ENCODE results near the gene MRPL40.

MRPL40 gene
- 6.6 to 9.0 (median 8.7) reads per million in 3 donors for total RNA-seq

DNA sequence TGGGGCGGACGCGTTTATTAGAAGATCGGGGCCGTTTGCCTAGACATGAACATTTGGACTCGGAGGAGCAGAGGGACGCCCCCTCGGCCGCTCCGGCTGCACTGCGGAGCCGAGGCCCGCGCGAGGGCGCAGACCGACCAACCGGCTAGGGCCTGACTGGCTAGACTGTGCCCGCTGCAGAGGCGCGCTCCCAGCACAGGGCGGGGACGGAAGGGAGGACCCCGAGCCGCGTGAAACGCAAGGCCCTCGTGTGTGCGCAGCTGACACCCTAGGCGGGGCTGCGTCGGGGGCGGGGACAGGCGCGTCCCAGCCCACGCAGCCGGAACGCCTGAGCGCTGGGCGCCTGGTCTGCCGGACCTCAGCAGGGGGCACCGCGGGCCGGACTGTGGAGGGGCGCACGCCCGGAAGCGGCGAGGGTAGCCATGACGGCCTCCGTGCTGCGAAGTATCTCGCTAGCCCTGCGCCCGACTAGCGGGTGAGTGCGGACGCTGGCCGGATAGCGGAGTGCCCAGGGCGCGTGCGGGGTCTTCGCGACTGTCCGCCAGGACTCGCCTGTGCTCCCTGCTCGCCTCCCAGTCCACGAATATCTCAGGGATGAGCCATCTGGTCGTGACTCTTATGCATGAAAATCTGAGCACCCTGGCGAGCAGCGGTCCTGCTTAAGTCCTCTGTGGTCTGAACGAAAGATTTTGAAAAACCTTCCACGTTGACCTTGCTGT, at the start of gene MRPL40:
TSS of gene MRPL40 (plus strand) at position 413 of the 719 bp plus-strand sequence. CDS start at position 423, 10 bp downstream.
- no peaks in the 10 kb centered on the region for H3K9me3 ChIP-seq (ENCODE audit: control insufficient read depth, low read length)
- H3K27ac ChIP-seq (ENCODE audit: insufficient read depth, low read length, poor library complexity, severe bottlenecking), result peak within 1 kb of the TSS; percentile 81
- no peaks in the 10 kb centered on the region for H3K27me3 ChIP-seq (replicated peaks; ENCODE audit: control insufficient read depth, insufficient read depth, low read length, poor library complexity, severe bottlenecking)
- peaks cover 9% of the 10 kb centered on the region for H3K36me3 ChIP-seq (ENCODE audit: control insufficient read depth, insufficient read depth, low read length)
- peaks cover 26% of the 10 kb centered on the region for H3K4me1 ChIP-seq (ENCODE audit: control insufficient read depth, insufficient read depth, low read length, poor library complexity, severe bottlenecking)
- peak; percentile 66 to 76 (median 67) for DNase-seq
- H3K4me3 ChIP-seq (ENCODE audit: insufficient read depth, low read depth, low read length, poor library complexity, severe bottlenecking), result peak within 1 kb of the TSS; percentile 98

DNA sequence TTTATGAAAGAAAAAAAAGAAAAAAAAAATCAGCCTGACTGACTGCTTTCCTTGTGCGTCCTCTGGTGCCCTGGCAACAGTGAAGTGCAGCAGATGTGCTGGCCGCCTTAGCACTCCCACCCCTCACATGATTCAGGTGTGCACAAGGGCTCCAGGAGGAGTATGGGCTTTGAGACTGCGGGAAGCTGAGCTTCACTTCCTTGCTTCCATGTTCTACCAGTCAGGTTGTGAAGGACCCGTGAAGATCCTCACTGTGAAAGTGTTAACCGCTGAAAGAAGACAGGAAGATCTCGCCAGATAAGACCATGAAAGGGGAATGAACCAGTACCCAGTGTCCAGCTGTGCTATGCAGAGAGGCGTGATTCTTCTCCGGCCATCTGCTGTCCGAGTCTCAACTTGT, 49.1 kb upstream of the MRPL40 start:
- H3K4me1 ChIP-seq (ENCODE audit: control insufficient read depth, insufficient read depth, low read length, poor library complexity, severe bottlenecking), result no peaks in the 10 kb centered on the region
- no peaks in the 10 kb centered on the region for H3K27me3 ChIP-seq (replicated peaks; ENCODE audit: control insufficient read depth, insufficient read depth, low read length, poor library complexity, severe bottlenecking)
- no peak for DNase-seq
- H3K9me3 ChIP-seq (ENCODE audit: control insufficient read depth, low read length), result no peaks in the 10 kb centered on the region
- peaks cover 64% of the 10 kb centered on the region for H3K36me3 ChIP-seq (ENCODE audit: control insufficient read depth, insufficient read depth, low read length)
- no peak overlapping the region for H3K27ac ChIP-seq (ENCODE audit: insufficient read depth, low read length, poor library complexity, severe bottlenecking)
- no peak overlapping the region for H3K4me3 ChIP-seq (ENCODE audit: insufficient read depth, low read depth, low read length, poor library complexity, severe bottlenecking)

DNA sequence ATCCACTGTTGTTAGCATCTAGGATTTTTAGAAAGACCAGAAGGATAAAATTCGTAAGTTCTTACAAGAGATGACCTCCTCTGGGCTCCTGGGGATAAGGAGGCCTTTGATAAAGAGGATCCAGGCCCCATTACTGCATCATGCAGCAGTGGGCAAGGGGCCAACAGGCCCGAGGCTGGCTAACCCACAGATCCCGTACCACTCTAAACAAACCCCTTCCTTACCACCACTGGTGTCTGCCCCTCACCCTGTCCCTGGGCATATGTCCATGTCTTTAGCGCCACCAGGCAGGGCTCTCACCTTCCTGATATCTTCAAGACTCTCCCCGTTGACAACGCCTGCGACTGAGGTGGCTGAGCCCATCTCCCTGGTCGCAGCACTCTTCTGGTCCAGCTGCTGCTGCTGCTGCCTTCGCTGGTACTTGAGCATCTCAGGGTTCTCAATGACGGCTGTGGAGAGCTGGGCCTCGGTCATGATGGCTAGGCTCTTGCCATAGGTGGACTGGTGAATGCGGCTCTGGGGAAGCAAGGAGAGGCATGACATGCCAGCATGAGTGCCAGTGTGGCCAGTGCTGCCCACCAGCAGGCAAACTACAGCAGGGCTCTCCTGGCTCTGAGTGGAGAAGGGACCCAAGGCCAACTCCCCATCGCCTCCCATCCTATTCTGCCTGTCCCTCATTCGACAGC, 47.0 kb upstream of the MRPL40 start:
- Histone ChIP-seq H3K4me1 (ENCODE audit: control insufficient read depth, insufficient read depth, low read length, poor library complexity, severe bottlenecking) (no peaks in the 10 kb centered on the region), H3K27ac (ENCODE audit: insufficient read depth, low read length, poor library complexity, severe bottlenecking) (no peak overlapping the region), H3K4me3 (ENCODE audit: insufficient read depth, low read depth, low read length, poor library complexity, severe bottlenecking) (no peak overlapping the region), H3K9me3 (ENCODE audit: control insufficient read depth, low read length) (no peaks in the 10 kb centered on the region), H3K36me3 (ENCODE audit: control insufficient read depth, insufficient read depth, low read length) (peaks cover 80% of the 10 kb centered on the region), H3K27me3 (replicated peaks; ENCODE audit: control insufficient read depth, insufficient read depth, low read length, poor library complexity, severe bottlenecking) (no peaks in the 10 kb centered on the region)
- DNase-seq, result no peak

DNA sequence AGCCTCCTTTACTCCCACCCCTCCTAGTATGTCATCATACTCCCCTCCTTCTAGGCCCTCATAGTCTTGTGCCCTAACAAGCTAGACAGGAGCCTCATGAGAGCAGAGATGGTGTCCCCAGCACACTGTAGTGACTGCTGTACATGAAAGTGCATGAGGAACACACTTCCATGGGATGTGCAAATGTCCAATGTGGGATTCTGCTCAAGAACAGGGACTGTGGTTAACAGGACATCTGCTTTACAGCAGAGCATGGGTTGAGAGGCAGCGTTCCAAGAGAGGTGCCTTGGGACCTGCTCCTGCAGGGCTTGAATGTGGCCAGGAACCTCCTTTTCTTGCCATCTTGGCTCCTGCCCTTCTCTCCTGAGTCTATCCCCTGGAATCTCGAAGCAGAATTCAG, 46.1 kb upstream of the MRPL40 start:
- no peak overlapping the region for H3K4me3 ChIP-seq (ENCODE audit: insufficient read depth, low read depth, low read length, poor library complexity, severe bottlenecking)
- peaks cover 81% of the 10 kb centered on the region for H3K36me3 ChIP-seq (ENCODE audit: control insufficient read depth, insufficient read depth, low read length)
- no peaks in the 10 kb centered on the region for H3K9me3 ChIP-seq (ENCODE audit: control insufficient read depth, low read length)
- H3K4me1 ChIP-seq (ENCODE audit: control insufficient read depth, insufficient read depth, low read length, poor library complexity, severe bottlenecking), result no peaks in the 10 kb centered on the region
- H3K27ac ChIP-seq (ENCODE audit: insufficient read depth, low read length, poor library complexity, severe bottlenecking), result no peak overlapping the region
- no peaks in the 10 kb centered on the region for H3K27me3 ChIP-seq (replicated peaks; ENCODE audit: control insufficient read depth, insufficient read depth, low read length, poor library complexity, severe bottlenecking)
- DNase-seq, result no peak

DNA sequence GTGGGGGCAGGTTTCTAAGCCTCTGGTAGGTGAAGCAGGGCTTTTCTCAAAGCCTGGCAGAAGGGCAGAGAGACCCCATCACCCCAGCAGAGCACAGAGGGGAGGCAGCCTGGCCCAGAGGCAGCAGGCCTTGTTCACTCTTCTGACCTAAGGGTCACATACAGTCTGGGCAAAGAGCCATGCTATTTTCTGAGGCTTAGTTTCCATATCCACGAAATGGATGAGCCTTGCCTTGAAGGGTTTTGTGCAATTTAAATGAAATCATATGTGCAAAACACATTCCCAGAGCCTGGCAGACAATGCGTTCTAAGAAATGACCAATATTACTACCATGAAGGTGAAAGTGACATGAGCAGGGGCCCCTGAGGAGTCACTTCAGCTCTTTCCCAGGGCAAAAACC, 45.3 kb upstream of the MRPL40 start:
- no peak for DNase-seq
- H3K36me3 ChIP-seq (ENCODE audit: control insufficient read depth, insufficient read depth, low read length), result peaks cover 79% of the 10 kb centered on the region

DNA sequence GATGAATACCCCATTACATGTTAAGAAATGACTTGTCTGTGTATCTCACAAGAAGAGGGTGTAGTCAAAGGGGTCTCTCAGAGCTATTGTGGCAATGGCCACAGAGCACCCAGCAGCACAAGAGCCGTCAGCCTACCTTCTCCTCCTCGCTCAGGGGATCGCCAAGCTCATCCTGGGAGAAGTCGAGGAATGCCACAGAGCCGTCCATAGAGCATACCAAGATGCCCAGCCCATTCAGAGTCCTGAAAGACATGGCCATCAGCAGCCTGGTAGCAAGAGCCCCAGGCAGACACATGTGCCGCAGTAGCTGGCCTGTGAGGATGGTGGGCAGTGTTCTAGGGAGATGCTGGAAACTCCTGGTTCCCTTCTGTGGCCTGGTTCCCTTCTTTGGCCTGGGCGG, 44.8 kb upstream of the MRPL40 start:
- Histone ChIP-seq H3K4me1 (ENCODE audit: control insufficient read depth, insufficient read depth, low read length, poor library complexity, severe bottlenecking) (no peaks in the 10 kb centered on the region), H3K4me3 (ENCODE audit: insufficient read depth, low read depth, low read length, poor library complexity, severe bottlenecking) (no peak overlapping the region), H3K27ac (ENCODE audit: insufficient read depth, low read length, poor library complexity, severe bottlenecking) (no peak overlapping the region), H3K36me3 (ENCODE audit: control insufficient read depth, insufficient read depth, low read length) (peaks cover 74% of the 10 kb centered on the region), H3K9me3 (ENCODE audit: control insufficient read depth, low read length) (no peaks in the 10 kb centered on the region), H3K27me3 (replicated peaks; ENCODE audit: control insufficient read depth, insufficient read depth, low read length, poor library complexity, severe bottlenecking) (no peaks in the 10 kb centered on the region)
- DNase-seq, result no peak

More for the DNA sequence above, 45.3 kb upstream of the MRPL40 start:
- H3K4me1 ChIP-seq (ENCODE audit: control insufficient read depth, insufficient read depth, low read length, poor library complexity, severe bottlenecking), result no peaks in the 10 kb centered on the region
- H3K9me3 ChIP-seq (ENCODE audit: control insufficient read depth, low read length), result no peaks in the 10 kb centered on the region
- no peak overlapping the region for H3K27ac ChIP-seq (ENCODE audit: insufficient read depth, low read length, poor library complexity, severe bottlenecking)
- no peak overlapping the region for H3K4me3 ChIP-seq (ENCODE audit: insufficient read depth, low read depth, low read length, poor library complexity, severe bottlenecking)
- H3K27me3 ChIP-seq (replicated peaks; ENCODE audit: control insufficient read depth, insufficient read depth, low read length, poor library complexity, severe bottlenecking), result no peaks in the 10 kb centered on the region

DNA sequence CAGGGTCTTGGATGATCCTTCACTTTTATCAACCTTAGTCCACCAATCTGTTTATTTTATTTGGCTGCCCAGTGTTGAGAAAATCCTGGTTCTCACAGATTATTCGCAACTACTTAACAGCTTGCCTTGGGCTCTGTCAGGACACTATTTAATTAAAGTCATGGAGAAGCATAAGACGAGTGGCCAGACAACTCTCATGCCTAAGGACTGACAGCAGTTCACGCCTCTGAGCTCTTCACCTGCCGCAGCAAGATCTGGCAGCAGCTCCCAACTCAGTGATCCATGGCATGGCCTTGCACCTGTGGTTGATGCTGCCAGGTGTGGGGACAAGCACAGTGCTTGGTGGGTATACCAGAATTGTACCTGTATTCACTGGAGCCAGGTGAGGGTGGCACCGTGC, 38.6 kb upstream of the MRPL40 start:
- no peaks in the 10 kb centered on the region for H3K9me3 ChIP-seq (ENCODE audit: control insufficient read depth, low read length)
- no peaks in the 10 kb centered on the region for H3K4me1 ChIP-seq (ENCODE audit: control insufficient read depth, insufficient read depth, low read length, poor library complexity, severe bottlenecking)
- H3K4me3 ChIP-seq (ENCODE audit: insufficient read depth, low read depth, low read length, poor library complexity, severe bottlenecking), result no peak overlapping the region
- peaks cover 75% of the 10 kb centered on the region for H3K36me3 ChIP-seq (ENCODE audit: control insufficient read depth, insufficient read depth, low read length)
- H3K27me3 ChIP-seq (replicated peaks; ENCODE audit: control insufficient read depth, insufficient read depth, low read length, poor library complexity, severe bottlenecking), result no peaks in the 10 kb centered on the region
- H3K27ac ChIP-seq (ENCODE audit: insufficient read depth, low read length, poor library complexity, severe bottlenecking), result no peak overlapping the region
- DNase-seq, result no peak

DNA sequence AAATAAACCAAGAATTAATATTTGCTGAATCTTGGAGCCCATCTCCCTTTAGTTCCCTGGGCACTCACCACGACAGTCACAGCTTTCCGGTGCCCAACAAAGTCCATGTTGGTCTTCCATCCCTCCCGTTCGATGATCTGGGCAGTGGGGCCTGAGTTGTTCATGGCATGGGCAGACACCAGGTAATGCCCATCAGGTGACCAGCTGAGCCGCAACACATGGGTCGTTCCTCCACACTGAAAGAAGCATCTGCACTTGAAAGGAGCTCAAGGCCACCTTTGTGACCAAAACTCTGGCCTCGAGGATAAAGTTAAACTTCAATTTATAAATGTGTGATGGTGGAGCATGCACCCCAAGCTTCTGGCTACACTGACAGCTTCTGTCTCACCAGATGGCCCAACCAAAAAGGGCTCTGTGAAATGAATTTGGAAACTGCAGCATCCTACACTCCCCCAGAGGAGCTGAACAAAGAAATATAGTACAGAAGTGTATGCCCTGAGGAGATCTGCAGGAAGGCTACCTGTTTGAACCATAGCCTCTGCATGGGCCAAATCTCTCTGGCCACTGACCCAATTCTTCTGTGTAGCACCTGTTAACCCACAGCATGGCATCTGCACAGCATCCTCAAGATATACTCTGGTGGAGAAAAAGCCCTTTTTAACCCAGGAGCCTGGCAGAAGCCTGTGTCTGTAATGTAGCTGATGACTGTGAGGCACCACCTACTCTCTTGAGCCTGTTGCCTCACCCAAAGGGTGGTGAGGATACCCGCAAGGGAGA, 37.9 kb upstream of the MRPL40 start:
- Histone ChIP-seq H3K27me3 (replicated peaks; ENCODE audit: control insufficient read depth, insufficient read depth, low read length, poor library complexity, severe bottlenecking) (no peaks in the 10 kb centered on the region), H3K36me3 (ENCODE audit: control insufficient read depth, insufficient read depth, low read length) (peaks cover 67% of the 10 kb centered on the region), H3K4me3 (ENCODE audit: insufficient read depth, low read depth, low read length, poor library complexity, severe bottlenecking) (no peak overlapping the region), H3K9me3 (ENCODE audit: control insufficient read depth, low read length) (no peaks in the 10 kb centered on the region), H3K27ac (ENCODE audit: insufficient read depth, low read length, poor library complexity, severe bottlenecking) (no peak overlapping the region), H3K4me1 (ENCODE audit: control insufficient read depth, insufficient read depth, low read length, poor library complexity, severe bottlenecking) (no peaks in the 10 kb centered on the region)
- no peak for DNase-seq

DNA sequence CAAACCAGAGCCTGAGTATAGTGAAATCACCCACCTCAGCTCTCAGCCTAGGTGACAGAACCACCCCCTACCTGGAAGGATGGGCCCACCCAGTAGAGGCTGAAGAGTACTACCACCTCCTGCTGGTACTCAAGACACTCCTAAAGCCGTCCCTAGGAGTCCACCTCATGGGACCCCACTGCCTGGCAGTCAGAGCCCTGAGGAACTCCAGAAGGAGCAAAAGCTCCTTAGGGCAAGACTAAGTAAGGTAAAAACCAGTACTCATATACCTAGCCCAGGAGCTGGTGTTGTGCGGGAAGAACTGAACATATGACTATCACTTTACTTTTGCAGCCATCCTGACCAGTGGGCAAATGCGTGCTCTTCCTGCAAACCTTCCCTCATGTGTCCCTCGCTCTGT, 37.1 kb upstream of the MRPL40 start:
- Histone ChIP-seq H3K27me3 (replicated peaks; ENCODE audit: control insufficient read depth, insufficient read depth, low read length, poor library complexity, severe bottlenecking) (no peaks in the 10 kb centered on the region), H3K27ac (ENCODE audit: insufficient read depth, low read length, poor library complexity, severe bottlenecking) (no peak overlapping the region), H3K4me3 (ENCODE audit: insufficient read depth, low read depth, low read length, poor library complexity, severe bottlenecking) (no peak overlapping the region), H3K4me1 (ENCODE audit: control insufficient read depth, insufficient read depth, low read length, poor library complexity, severe bottlenecking) (no peaks in the 10 kb centered on the region), H3K36me3 (ENCODE audit: control insufficient read depth, insufficient read depth, low read length) (peaks cover 60% of the 10 kb centered on the region), H3K9me3 (ENCODE audit: control insufficient read depth, low read length) (no peaks in the 10 kb centered on the region)
- no peak for DNase-seq

DNA sequence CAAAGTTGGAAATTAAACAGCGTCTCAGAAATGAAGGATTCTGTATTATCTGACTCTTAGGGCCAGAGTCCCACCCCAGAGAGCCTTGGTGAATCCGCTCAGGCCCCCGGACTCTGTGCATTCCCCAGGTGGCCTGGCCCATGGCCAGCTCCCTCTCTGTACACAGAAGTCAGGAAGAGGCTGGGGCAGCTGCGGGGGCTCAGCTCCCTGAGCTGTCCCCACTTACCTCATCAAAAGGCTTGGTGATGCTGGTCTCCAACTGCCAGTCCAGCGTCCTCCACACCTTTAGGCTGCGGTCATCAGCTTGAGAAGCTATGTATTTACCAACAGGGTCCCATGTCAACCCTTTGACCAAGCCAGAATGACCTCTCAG, 35.8 kb upstream of the MRPL40 start:
- Histone ChIP-seq H3K36me3 (ENCODE audit: control insufficient read depth, insufficient read depth, low read length) (peaks cover 56% of the 10 kb centered on the region), H3K9me3 (ENCODE audit: control insufficient read depth, low read length) (no peaks in the 10 kb centered on the region), H3K4me1 (ENCODE audit: control insufficient read depth, insufficient read depth, low read length, poor library complexity, severe bottlenecking) (no peaks in the 10 kb centered on the region), H3K4me3 (ENCODE audit: insufficient read depth, low read depth, low read length, poor library complexity, severe bottlenecking) (no peak overlapping the region), H3K27me3 (replicated peaks; ENCODE audit: control insufficient read depth, insufficient read depth, low read length, poor library complexity, severe bottlenecking) (no peaks in the 10 kb centered on the region), H3K27ac (ENCODE audit: insufficient read depth, low read length, poor library complexity, severe bottlenecking) (no peak overlapping the region)
- DNase-seq, result no peak
